DND-41 (cell line): ENCODE measurements around the gene TMF1.
A peak's percentile ranks its signal among the peaks of the same experiment; 100 is the strongest.

Experiments used
- ATAC-seq: fragments of 200-7000 bp; cut with Tn5 transposase; 3 replicates; pipeline ENCODE4 v1.9.1; 2021; ENCODE audit warnings: low read depth; ENCODE audit not compliant: insufficient read depth
- DNase-seq: peaks from one replicate; pipeline ENCODE4 v3.0.0-alpha.2; 2020
- H2AFZ ChIP-seq: 2 replicates; pipeline ENCODE4 v1.6.0; 2012; ENCODE audit warnings: low read depth, low read length
- H3K27ac ChIP-seq: 2 replicates; pipeline ENCODE4 v1.5.1; 2012; ENCODE audit warnings: low read length, inconsistent platforms
- H3K27me3 ChIP-seq: fragments of 200-600 bp; sonication (generic); 2 replicates; pipeline ENCODE4 v1.6.0; 2012; ENCODE audit warnings: low read length, mild to moderate bottlenecking, inconsistent platforms; ENCODE audit not compliant: insufficient read depth, poor library complexity
- H3K36me3 ChIP-seq: 2 replicates; pipeline ENCODE4 v1.5.1; 2012; ENCODE audit warnings: low read length, inconsistent platforms; ENCODE audit not compliant: insufficient read depth
- H3K4me1 ChIP-seq: 2 replicates; pipeline ENCODE4 v1.5.1; 2012; ENCODE audit warnings: mild to moderate bottlenecking, low read length; ENCODE audit not compliant: insufficient read depth
- H3K4me2 ChIP-seq: 2 replicates; pipeline ENCODE4 v1.6.0; 2012; ENCODE audit warnings: mild to moderate bottlenecking, moderate library complexity, low read length, inconsistent platforms; ENCODE audit not compliant: insufficient read depth
- H3K4me3 ChIP-seq, 2 experiments: fragments of 200-600 bp in 1 of 2; shearing (Covaris generic) in 1 of 2; 2 replicates each; pipeline ENCODE4 v1.5.1; 2012 to 2016; ENCODE audit warnings: inconsistent platforms in 2 of 2, low read length in 2 of 2, mild to moderate bottlenecking in 2 of 2, low read depth in 1 of 2, moderate library complexity in 1 of 2
- H3K79me2 ChIP-seq: 2 replicates; pipeline ENCODE4 v1.6.0; 2012; ENCODE audit warnings: low read length, inconsistent platforms; ENCODE audit not compliant: insufficient read depth
- H3K9ac ChIP-seq: 2 replicates; pipeline ENCODE4 v1.6.0; 2012; ENCODE audit warnings: low read depth, mild to moderate bottlenecking, inconsistent platforms, low read length, moderate library complexity
- H3K9me3 ChIP-seq: 2 replicates; pipeline ENCODE4 v1.5.1; 2012; ENCODE audit warnings: low read length, moderate library complexity, mild to moderate bottlenecking, inconsistent platforms; ENCODE audit not compliant: insufficient read depth, severe bottlenecking
- H4K20me1 ChIP-seq: 2 replicates; pipeline ENCODE4 v1.6.0; 2012; ENCODE audit warnings: low read length; ENCODE audit not compliant: insufficient read depth
- EZH2 ChIP-seq: IDR thresholded peaks from 3 replicates; pipeline ENCODE4 v1.6.1; 2012; ENCODE audit warnings: borderline replicate concordance, low read depth, mild to moderate bottlenecking, moderate library complexity, low read length, inconsistent platforms; ENCODE audit not compliant: severe bottlenecking
- TF ChIP-seq, protein P1 (sequence below): IDR thresholded peaks from 2 replicates; pipeline ENCODE4 v1.5.1; 2012; ENCODE audit warnings: borderline replicate concordance, low read length, moderate library complexity, mild to moderate bottlenecking; ENCODE audit not compliant: poor library complexity, severe bottlenecking; ENCODE audit errors: extremely low read depth

TMF1 gene

DNA sequence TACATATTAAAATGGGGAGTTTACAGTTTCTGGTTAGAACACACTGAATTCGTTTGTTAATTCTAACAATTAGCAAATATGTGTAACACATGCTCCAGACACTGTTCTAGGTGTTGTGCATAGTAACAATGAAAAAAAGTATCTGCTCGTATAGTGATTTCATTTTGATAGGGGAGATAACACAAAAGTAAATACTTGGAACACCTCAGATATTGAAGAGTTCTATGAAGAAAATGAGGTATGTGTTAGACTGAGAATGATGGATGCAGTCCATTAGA, 6.8 kb upstream of the TMF1 start:
- TF ChIP-seq EZH2: no peak
- TF ChIP-seq, protein P1, sequence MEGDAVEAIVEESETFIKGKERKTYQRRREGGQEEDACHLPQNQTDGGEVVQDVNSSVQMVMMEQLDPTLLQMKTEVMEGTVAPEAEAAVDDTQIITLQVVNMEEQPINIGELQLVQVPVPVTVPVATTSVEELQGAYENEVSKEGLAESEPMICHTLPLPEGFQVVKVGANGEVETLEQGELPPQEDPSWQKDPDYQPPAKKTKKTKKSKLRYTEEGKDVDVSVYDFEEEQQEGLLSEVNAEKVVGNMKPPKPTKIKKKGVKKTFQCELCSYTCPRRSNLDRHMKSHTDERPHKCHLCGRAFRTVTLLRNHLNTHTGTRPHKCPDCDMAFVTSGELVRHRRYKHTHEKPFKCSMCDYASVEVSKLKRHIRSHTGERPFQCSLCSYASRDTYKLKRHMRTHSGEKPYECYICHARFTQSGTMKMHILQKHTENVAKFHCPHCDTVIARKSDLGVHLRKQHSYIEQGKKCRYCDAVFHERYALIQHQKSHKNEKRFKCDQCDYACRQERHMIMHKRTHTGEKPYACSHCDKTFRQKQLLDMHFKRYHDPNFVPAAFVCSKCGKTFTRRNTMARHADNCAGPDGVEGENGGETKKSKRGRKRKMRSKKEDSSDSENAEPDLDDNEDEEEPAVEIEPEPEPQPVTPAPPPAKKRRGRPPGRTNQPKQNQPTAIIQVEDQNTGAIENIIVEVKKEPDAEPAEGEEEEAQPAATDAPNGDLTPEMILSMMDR: no peak
- peak overlapping the region; percentile 17; the same call in 1 of the 2 replicates for H3K9ac ChIP-seq
- no peak for ATAC-seq

DNA sequence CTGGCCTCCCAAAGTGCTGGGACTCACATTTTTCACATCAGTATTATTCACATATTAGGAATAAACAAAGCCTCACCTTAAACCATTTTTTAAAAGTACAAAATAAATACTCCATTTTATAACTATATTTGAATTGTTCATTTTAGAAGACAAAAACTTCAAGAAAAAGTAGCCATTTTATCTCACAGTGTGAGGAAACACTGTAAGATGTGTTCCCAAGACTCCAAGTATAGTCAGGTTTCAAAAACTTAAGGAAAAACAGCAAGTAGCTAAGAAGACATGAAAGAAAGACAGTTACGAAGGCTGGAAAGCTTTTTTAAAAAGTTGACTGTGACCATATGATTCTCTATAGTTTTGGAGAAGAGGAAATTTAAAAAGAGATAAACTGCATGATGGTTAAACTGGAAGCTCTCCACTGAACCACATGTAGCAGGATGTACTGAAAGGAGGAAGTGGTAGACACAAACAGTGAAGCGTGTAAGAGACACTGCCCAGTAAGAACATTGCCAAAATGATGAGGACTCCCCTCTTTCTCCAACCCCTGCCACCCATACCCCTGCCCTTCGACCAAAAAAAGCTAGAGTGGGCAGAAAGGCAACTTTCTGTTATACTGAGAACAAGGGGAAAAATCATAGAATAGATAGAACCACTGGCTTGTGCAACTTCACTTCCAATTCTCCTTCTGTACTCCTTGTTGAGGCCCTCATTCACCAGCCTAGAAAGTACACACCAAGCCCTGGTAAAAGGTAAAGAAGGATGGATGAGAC, 6.2 kb upstream of the TMF1 start:
- ATAC-seq (peak; percentile 99), DNase-seq (peak; percentile 25)
- H3K4me2 ChIP-seq: peak overlapping the region; percentile 10
- H3K9me3 ChIP-seq: no peaks in the 10 kb centered on the region
- no peak overlapping the region for H3K4me3 ChIP-seq
- peaks cover 19% of the 10 kb centered on the region for H3K4me1 ChIP-seq
- no peaks in the 10 kb centered on the region for H3K79me2 ChIP-seq
- H2AFZ ChIP-seq: peak overlapping the region; percentile 30; the same call in 1 of the 2 replicates
- no peaks in the 10 kb centered on the region for H4K20me1 ChIP-seq
- H3K27me3 ChIP-seq: no peaks in the 10 kb centered on the region
- peak overlapping the region; percentile 17; the same call in 1 of the 2 replicates for H3K9ac ChIP-seq
- H3K36me3 ChIP-seq: peaks cover 72% of the 10 kb centered on the region
- TF ChIP-seq, protein P1: no peak
- TF ChIP-seq EZH2: no peak
- H3K27ac ChIP-seq: peak overlapping the region; percentile 73

More for the DNA sequence above, 6.8 kb upstream of the TMF1 start:
- Histone ChIP-seq H3K9me3 (no peaks in the 10 kb centered on the region), H3K79me2 (no peaks in the 10 kb centered on the region), H2AFZ (peak overlapping the region; percentile 30; the same call in 1 of the 2 replicates), H3K4me3 (no peak overlapping the region), H3K4me1 (peaks cover 25% of the 10 kb centered on the region), H3K27me3 (no peaks in the 10 kb centered on the region), H3K36me3 (peaks cover 75% of the 10 kb centered on the region), H3K4me2 (no peak overlapping the region), H4K20me1 (no peaks in the 10 kb centered on the region), H3K27ac (peak overlapping the region; percentile 73)
- DNase-seq: no peak

DNA sequence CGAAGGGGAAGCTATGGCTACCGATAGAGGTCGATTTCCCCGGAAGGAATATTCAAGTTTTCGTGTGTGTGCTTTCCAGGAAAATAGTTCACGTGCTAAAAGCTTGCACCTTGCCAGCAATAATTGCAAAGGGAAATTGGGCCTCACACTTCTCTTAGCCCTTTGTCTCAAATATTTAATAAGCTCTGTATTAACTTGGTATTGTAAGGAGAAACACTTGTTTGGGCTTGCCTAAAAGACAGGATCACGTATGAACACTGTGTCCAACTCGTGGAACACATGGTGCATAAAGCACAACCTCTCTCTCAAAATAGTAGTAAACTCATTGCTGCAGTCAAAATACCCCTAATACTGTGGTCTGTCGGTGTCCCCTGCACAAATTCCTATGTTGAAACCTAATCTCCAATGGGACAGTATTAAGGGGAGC, 352 bp upstream of the TMF1 start:
- H3K9me3 ChIP-seq: no peaks in the 10 kb centered on the region
- peak overlapping the region; percentile 78 to 91; a peak in 3 of 4 replicates for H3K4me3 ChIP-seq
- TF ChIP-seq EZH2: no peak
- TF ChIP-seq, protein P1: no peak
- peaks cover 6% of the 10 kb centered on the region; the same call in 1 of the 2 replicates for H4K20me1 ChIP-seq
- H3K27me3 ChIP-seq: no peaks in the 10 kb centered on the region
- ATAC-seq (peak; percentile 6; the same call in 1 of the 3 replicates), DNase-seq (no peak)
- peaks cover 42% of the 10 kb centered on the region for H3K4me1 ChIP-seq
- peak overlapping the region; percentile 68 for H3K9ac ChIP-seq
- H3K4me2 ChIP-seq: peak overlapping the region; percentile 83
- H3K27ac ChIP-seq: peak overlapping the region; percentile 83
- peaks cover 35% of the 10 kb centered on the region for H3K36me3 ChIP-seq
- peaks cover 44% of the 10 kb centered on the region for H3K79me2 ChIP-seq
- H2AFZ ChIP-seq: peak overlapping the region; percentile 85
